Stimulated activated naive CD8-positive, alpha-beta T cell treated with anti-CD3 and anti-CD28 coated beads, Interleukin-15, Interleukin-2, amounts not matched to agents 100 U/mL and 50 U/mL, for 24 hours (primary cell): Measurements from ENCODE around the gene HEXIM2.

Experiments
- ATAC-seq: fragments of 150-1000 bp; cut with Tn5 transposase; one replicate; pipeline ENCODE4 v1.10.0; 2021
- DNase-seq: peaks from one replicate; pipeline ENCODE4 v3.0.0; 2021

The HEXIM2 gene

GRCh38 chr17:45144199-45145034 lies 17.3 kb upstream of the HEXIM2 start:
- ATAC-seq (no peak), DNase-seq (peak; percentile 48)

- DNase-seq: no peak
- ATAC-seq: no peak
These were observed 16.7 kb upstream of the HEXIM2 start for GRCh38 chr17:45145035-45145389.

DNA sequence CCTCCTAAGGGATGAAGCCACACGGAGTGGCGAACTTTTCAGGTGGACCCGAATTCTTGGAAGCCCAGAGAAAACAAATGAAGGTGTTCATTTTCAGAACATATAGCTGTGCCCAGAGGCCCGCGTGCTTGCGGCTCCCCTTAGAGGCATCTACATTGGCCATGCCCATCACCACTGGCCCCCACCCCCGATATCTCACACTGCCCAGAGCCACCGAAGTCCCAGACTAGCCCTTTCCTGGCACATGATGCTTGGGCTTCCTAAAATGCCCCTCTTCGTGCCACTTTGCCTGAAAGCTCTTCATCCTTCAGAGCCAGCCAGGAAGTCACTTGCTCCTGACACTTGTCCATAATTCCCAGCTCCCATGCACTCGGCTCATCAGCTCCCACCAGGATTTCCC lies 15.5 kb upstream of the HEXIM2 start:
- ATAC-seq (no peak), DNase-seq (no peak)

- no peak for ATAC-seq
- DNase-seq: no peak
These were observed 15.1 kb upstream of the HEXIM2 start for GRCh38 chr17:45146592-45146889.

- ATAC-seq (peak; percentile 1), DNase-seq (no peak)
These were observed 14.6 kb upstream of the HEXIM2 start for GRCh38 chr17:45146890-45147580.

DNA sequence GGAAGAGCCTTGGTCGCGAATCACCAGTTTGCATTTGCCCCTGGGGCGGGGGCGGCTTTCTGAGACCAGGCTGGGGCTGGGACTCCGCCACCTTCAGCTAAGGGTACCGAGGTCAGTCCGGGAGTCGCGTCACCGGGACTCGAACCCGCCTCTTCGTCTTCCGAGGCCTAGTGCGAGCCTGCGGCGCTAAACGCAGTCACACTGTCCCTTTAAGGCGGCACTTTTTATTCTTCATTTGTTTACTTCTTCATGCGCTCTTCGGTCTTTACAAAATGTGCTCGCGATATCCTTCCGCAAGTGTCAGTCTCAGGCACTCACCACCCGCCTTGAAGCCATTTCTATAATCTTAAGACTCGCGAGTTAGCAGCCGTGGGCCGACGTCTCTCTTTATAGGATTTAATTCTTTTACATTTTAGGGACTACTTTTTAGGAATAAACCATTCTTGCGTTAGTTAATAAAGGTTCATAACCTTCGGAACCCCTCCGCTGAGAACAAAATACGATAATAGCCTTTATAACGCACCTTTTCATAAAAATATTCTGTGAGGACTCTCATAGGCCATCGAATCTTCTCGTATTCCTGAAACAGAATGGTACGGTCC lies 14.0 kb upstream of the HEXIM2 start:
- DNase-seq (peak; percentile 82), ATAC-seq (peak; percentile 29)

GRCh38 chr17:45148183-45149036 lies 13.3 kb upstream of the HEXIM2 start, which contains the start of gene HEXIM1:
TSS of gene HEXIM1 (plus strand) at chr17:45148475. CDS start at chr17:45149191, 716 bp downstream.
- peak; percentile 83 for ATAC-seq
- DNase-seq: peak; percentile 99

GRCh38 chr17:45149037-45149668 lies 12.5 kb upstream of the HEXIM2 start:
- ATAC-seq (peak; percentile 48), DNase-seq (peak; percentile 86)

DNA sequence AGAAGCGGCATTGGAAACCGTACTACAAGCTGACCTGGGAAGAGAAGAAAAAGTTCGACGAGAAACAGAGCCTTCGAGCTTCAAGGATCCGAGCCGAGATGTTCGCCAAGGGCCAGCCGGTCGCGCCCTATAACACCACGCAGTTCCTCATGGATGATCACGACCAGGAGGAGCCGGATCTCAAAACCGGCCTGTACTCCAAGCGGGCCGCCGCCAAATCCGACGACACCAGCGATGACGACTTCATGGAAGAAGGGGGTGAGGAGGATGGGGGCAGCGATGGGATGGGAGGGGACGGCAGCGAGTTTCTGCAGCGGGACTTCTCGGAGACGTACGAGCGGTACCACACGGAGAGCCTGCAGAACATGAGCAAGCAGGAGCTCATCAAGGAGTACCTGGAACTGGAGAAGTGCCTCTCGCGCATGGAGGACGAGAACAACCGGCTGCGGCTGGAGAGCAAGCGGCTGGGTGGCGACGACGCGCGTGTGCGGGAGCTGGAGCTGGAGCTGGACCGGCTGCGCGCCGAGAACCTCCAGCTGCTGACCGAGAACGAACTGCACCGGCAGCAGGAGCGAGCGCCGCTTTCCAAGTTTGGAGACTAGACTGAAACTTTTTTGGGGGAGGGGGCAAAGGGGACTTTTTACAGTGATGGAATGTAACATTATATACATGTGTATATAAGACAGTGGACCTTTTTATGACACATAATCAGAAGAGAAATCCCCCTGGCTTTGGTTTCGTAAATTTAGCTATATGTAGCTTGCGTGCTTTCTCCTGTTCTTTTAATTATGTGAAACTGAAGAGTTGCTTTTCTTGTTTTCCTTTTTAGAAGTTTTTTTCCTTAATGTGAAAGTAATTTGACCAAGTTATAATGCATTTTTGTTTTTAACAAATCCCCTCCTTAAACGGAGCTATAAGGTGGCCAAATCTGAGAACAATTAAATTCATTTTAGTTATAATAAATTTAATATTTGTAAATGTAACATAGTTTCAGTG lies 11.7 kb upstream of the HEXIM2 start:
- ATAC-seq: no peak
- DNase-seq: peak; percentile 55

GRCh38 chr17:45150911-45151809 lies 10.5 kb upstream of the HEXIM2 start:
- DNase-seq: no peak
- no peak for ATAC-seq

GRCh38 chr17:45155029-45155428 lies 6.6 kb upstream of the HEXIM2 start:
- peak; percentile 20 for ATAC-seq
- no peak for DNase-seq

GRCh38 chr17:45155483-45155882 lies 6.2 kb upstream of the HEXIM2 start:
- ATAC-seq (no peak), DNase-seq (no peak)

- DNase-seq (no peak), ATAC-seq (no peak)
These were observed 5.4 kb upstream of the HEXIM2 start for GRCh38 chr17:45156242-45156641.

DNA sequence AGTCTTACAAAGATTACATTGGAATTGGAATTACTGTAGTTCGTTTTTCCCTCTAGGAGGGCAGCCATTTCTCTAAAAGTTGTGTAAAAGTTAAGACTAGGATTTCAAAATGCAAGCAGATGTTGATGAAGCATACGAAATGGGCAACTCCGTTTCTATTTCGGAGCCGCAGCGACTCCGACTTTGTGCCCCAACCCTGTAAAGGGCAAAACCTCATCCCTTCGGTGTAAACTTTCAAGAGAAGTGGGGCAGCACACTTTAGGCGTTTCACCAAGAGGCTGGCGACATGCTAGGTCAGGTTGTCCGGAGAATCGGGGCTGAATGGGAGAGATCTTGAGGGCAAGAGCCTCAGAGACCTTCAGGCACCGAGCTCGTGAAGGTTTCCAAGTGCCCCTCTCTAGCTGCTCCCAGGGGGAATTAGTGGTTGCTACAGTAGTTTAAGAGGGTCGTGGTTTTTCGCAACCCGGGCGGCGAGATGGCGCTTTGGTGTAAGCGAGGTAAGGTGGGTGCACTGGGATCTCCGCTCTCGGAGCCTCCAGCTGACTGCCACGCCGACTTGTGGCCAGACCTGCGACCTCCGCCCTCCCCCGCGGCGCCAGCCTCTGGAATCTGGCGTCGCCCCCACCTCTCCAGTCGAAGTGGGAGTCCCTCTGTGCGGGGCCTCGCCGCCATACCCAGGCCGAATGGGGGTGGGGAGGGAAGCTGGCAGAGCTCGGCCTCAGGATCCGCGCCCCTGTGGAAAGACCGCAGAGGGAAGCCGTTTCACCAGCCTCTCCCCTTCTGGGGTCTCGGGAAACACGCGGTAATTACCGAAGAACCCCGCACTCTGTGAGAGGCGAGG lies 1.0 kb upstream of the HEXIM2 start:
- ATAC-seq (peak; percentile 15), DNase-seq (peak; percentile 71)

GRCh38 chr17:45162025-45162687 lies 481 bp downstream of the HEXIM2 start:
- no peak for DNase-seq
- no peak for ATAC-seq

GRCh38 chr17:45164734-45165269 lies 3.1 kb downstream of the HEXIM2 start:
- ATAC-seq: no peak
- no peak for DNase-seq

GRCh38 chr17:45168991-45169752 lies 7.5 kb downstream of the HEXIM2 start:
- no peak for DNase-seq
- no peak for ATAC-seq
